Superior temporal gyrus (tissue), 1 donor: Measurements from ENCODE around the gene SERPINH1.

ENCODE experiments used
- DNase-seq: peaks from one replicate; pipeline ENCODE4 v3.0.0-alpha.2; 2016; ENCODE audit errors: extremely low spot score

Gene SERPINH1

DNA sequence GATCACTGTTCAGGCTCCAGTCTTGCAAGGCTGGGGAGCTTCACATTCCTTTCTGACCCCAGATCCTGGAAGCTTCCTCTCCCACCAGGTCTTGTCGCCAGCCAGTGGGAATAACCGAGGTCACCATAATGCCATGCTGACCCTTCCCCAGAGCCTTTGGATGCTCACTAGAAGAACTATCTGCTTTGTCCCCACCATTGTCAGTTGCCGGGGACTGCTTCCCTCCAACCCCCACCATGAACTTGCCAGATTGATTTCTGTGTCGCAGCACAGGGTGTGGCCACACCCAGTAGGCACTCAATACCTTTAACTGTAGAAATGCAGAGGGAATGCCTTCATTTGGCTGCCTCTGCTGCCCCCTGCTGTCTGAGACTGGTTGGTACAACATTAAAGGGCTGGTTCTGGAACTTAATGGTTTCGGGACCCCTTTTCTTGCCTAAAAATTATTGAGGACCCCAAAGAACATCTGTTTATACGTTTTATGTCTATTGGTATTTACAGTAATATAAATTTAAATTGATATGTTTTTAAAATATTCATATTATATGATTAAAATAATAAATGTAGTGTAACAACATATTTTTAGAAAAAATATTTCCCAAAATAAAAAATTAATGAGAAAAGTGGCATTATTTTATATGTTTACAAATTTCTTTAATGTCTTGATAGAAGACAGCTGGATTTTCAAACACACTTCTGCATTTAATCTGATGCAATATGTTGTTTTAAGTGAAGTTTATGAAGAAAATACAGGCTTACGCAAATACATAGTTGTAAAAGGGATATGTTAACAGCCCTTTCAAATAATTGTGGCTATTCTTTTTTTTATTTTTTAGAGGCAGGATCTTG lies 29.6 kb upstream of the SERPINH1 start:
- DNase-seq: peak; percentile 85

DNA sequence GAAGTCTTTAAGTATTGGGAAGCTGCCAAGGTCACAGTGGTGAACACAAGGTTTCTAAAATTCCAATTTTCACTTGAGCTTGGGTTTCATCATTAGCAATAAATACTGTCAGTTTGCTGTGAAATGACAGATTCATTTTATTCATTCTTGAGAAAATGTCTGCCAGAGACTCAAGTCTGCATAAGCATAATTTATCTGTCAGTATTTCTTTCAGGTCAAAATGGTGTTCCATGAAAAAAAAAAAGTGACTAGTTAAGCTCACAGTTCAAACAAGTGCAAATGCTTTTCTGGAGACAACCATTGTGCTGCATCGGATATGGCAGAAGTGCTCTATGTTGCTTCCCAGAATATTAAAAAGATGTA lies 28.2 kb upstream of the SERPINH1 start:
- no peak for DNase-seq

DNA sequence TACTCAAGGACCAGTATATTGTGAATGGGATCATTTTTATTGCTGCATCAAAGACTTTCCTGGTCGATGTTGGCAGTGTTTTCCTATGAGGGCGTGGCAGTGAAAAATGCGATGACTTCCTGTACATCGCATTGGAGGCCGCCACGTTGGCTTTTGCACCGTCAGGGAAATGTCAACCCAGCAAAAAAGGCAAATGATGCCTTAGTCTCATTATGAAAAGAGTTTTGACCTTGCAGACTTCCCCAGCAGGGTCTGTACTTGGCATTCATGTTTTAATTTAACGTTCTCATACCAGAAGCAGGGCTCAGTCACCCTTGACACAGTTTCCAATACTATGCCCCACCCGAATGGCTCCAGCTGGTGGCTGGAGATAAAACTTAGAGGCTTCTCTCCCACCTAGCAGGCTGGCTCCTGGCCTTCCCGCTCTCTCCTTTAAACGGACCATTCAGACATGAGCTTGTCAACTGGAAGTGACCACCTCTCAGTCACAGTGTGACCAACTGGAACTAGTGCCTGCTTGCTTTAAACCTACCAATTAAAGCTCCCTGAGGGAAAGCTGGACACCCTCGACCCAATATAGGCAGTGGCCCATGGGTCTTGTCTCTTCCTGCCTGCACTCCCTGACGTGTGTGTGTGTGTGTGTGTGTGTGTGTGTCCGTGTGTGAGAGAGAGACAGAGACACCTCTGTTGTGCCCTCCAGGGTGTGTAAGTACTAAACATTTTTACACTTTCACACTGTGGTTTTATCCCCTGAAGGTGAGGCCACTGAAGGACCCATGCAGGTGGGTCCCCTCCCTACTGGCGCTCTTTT lies 27.6 kb upstream of the SERPINH1 start:
- no peak for DNase-seq

DNA sequence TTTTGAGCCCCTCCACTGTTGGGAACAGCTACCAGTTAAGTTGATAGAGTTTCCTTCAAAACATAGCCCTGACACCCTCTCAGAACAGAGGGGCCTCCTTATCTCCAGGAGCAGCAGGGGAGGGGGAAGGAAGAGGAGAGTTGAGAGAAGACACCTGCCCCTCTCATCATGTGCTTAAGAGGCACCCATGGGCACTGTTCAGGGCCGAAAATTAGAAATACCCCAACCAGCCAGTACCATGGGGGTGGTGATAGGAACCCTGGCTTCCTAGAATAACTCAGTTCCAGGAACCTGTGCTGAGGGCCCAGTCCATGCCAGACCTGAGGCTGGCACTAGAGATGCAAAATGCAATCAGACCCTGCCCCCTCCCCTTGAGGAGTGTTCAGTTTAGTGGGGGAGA lies 27.0 kb upstream of the SERPINH1 start:
- DNase-seq: no peak

DNA sequence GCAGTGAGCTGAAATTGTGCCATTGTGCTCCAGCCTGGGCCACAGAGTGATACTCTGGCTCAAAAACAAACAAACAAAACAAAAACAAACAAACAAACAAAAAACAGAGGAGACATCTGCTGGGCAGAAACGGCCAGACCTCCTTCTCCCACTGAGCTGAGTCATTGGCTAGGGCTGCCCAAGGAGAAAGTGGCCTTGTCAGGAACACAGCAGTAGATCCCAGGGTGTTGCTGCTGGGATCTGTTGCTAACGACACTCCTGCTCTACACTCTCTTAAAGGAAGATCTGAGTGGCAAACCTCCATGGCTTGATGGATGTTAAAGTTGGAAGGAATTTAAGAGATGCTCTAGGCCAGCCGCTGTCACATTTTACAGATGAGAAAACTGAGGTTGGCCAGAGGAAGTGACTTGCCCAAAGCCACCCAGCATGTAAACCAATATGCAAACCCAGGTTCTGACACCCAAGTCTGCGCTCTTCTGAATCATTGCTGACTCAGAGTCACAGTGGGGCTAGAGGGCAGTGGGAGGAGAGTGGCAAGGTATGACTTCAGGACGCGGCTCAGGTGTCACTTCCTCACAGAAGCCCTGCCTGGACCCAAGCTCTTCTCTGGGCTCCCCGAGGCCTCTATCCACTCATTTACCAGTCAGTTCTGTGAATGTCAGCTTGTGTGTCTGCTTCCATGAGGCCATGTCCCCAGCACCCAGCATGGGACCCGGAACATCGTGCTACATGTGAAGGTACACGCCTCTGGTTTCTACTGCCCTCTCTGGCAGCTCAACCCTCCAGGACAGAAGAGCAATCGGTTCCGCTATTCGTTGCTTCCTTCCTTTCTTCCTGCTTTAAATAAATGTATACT lies 25.0 kb upstream of the SERPINH1 start:
- no peak for DNase-seq

DNA sequence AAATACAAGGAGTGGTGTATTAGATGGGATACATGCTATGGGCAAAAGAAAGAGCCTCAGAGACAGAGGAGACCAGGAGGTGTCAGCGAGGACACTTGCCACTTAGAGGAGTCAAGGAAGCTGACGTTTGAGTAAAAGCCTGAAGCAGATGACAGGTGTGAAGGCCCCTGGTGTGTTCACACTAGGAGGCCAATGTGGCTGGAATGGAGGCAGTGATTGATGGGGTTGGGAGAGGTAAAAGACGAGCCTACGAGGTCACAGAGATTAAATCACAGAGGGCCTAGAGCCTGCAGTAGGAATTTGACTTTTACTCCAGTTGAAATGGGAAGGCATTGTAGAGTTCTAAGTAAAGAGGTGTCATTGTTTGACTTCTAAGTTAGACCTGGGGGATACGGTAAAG lies 24.3 kb upstream of the SERPINH1 start:
- DNase-seq: no peak

DNA sequence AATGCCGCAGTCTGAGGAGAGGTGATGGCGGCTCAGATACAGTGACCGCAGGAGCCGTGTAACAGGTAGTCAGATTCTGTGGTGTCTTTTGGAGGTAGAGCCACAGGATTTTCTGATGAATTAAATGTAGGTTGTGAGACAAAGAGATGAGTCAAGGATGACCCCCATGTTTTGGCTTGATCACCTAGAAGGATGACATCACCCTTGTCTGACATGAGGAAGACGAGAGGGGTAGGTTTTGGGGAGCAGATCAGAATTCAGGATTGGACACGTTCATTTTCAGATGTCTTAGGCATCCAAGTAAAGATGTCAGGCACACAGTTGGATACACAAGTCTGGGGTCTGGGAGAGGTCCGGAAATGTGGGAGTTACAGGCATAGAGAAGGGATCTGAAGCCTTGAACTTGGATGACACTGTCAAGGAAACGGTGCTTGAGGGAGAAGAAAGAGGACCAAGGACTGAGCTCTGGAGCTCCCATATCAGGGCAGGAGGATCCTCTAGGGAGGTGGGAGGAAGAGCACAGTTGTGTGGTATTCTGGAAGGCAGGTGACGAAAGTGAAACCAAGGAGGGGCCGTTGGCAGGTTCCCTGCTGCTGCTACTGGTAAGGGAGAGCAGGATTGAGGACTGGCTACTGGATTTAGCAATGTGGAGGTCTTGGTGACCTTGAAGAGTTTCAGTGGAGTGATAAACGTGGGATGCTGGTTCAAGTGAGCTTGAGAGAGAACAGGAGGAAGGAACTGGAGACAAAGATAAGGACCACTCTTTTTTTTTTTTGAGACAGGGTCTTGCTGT lies 23.7 kb upstream of the SERPINH1 start:
- DNase-seq: no peak

DNA sequence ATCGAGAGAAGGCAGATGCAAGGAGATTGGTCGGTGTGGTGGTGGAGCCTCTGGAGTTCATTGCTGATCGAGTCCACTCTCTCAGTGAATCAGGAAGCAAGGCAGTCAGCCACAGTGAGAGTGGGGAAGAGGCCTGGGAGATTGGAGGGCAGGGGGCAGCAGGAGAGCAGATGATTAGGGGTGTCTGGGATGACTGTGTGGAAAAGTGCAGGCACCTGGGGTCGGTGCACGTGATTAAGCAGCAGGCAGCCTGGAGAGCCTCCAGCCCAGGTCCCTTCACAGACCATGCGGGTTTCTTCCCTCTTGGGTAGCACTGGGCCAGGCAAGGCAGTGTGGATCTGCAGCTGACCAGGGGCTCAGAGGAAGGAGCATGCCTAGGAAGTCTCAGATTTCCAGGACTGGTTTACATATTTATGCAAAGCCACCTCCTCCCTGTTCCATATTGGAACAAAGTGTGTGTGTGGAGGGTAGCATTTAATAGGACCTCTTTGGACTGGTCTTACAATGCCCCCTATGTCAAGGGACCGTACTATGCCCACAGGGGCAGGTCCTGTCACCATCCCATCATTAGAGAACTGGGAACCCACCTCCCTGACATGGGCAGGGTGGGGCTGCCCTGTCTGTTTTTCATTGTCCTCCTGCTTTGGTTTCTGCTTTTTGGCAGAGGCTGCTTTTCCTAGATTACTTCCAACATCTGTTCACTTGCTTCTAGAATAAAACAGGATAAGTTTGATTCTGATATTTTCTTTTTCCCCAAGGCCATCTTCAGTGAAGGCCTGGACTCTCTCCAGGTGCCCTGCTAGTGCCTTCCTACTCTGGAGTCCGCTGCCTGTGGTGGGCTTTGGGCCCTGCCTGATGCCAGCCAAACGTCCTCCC lies 22.4 kb upstream of the SERPINH1 start:
- no peak for DNase-seq

DNA sequence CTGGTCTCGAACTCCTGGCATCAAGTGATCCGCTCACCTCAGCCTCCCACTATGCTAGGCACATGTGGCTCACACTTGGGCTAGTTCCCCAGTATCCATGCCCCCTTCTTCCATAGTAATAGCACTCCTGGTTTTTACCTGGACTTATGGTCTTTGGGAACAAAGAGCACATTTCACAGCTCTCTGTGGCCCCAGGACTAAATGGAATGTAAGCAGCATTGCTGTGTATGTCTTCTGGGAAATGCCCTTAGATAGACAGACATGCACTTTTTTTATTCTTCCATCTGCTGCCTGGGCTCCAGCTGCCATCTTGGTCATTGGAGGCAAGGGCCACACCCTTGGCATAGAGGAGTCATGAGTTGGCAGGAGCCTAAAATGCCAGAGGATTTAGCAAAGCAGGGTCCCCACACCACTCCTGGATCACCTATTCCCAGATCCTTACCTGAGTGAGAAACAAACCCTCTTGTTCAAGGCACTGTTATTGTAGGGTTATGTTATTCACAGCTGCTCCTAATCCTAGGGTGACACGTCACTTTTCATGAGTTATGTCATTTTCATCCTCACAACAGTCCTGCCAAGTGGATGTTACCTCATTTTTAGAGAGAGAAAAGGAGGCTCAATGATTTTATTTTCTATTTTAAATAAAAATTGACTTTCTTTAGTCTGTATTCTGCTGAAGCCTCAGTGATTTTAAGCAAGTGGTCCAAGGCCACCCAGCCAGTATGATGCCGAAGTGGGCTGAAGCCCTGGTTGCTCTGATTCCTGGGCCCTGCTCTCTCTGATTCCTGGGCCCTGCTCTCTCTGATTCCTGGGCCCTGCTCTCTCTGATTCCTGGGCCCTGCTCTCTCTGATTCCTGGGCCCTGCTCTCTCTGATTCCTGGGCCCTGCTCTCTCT lies 20.6 kb upstream of the SERPINH1 start:
- DNase-seq: no peak

DNA sequence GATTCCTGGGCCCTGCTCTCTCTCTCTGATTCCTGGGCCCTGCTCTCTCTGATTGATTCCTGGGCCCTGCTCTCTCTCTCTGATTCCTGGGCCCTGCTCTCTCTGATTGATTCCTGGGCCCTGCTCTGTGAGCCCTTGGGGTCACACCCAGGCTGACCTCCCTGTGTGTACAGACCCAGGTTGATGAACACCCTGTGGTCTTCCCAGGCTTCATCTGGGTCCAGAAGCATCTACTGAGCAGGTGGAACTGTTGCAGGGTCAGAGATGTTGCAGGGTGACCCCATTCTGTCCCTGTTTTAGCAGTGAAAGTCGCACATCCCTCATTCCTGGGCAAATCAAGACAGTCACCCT lies 20.0 kb upstream of the SERPINH1 start:
- no peak for DNase-seq

DNA sequence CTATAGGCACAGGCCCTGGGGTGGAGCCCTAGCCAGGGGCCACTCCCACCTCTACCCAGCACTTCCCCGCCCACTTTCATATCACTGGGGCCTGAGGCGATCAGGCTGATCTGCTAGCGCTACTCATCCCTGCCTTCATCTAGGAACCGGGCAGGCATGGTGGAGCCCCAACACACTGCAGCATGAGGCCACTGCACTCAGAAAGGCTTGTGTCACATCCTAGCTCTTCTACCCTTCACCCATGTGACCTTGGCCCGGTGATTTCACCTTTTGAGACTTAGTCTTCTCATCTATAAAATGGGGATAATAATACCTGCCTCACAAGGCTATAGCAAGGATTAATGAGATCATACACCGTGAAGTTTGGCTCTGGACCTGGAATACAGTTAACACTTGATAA lies 18.2 kb upstream of the SERPINH1 start:
- DNase-seq: no peak

DNA sequence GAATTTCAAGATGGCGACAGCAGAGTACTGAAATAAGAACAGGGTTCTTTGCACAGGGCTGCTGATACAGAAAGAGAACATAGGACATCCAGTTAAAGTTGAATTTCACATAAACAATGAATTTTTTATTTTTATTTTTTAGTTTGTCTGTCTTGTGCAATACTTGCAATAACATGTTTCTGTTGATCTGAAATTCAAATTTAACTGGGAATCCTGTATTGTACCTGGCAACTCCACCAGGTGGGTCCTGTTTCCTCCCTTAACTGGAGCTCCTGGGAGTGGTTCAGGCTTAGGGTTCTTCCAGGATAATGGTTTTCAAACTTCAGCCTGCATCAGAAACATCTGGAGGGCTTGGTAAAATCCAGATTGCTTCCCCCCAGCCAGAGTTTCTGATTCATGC lies 14.9 kb upstream of the SERPINH1 start:
- no peak for DNase-seq

DNA sequence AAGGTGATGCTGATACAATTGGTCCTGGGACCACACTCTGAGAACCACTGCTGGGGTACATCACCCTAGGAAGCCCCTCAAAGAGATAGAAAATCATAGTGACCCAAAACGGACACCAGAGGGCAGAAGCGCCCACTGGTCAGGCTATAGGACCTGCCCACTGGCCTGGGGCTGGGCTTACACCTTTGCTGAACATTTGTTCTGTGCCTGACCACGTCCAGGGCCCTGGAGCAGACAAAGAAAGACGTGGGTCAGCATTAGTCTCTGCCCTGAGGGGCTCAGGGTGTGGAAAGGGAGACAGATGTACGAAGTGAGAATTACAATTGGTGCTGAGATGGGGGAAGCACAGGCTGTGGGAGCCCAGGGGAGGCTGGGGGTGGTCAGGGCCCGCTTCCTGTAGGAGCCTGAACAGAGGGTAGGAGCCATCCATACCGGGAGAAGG lies 14.4 kb upstream of the SERPINH1 start:
- peak; percentile 83 for DNase-seq

DNA sequence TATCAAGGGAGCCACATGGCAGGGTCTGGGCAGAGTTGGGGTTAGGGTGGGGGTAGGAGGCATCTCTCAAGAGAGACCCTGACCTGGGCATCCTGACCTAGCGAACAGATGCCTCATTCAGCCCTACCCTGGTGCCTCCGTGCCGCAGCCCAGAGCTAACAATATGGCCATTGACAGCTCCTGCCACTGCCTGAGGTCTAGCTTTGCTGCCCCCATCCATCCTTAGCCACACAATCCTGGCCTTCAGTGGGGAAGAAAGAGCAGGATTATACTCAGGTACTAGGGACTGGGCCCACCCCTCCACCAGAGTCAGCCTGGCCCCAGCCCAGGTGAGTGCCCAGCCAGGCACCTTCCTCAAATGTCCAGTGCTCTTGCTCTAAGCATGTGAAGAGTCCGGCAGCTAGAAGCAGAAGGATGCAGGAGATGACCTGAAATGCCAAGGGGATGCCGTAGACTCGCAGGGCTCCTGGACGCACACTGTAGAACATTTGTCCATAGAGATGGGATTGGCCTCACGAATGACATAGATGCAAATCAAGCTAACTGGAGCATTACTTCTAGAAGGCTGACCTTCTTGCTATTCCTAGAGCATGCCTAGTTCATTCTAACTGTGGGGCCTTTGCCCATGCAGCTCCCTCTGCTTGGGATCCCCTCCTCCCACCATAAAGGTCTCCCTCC lies 13.3 kb upstream of the SERPINH1 start:
- DNase-seq: no peak

DNA sequence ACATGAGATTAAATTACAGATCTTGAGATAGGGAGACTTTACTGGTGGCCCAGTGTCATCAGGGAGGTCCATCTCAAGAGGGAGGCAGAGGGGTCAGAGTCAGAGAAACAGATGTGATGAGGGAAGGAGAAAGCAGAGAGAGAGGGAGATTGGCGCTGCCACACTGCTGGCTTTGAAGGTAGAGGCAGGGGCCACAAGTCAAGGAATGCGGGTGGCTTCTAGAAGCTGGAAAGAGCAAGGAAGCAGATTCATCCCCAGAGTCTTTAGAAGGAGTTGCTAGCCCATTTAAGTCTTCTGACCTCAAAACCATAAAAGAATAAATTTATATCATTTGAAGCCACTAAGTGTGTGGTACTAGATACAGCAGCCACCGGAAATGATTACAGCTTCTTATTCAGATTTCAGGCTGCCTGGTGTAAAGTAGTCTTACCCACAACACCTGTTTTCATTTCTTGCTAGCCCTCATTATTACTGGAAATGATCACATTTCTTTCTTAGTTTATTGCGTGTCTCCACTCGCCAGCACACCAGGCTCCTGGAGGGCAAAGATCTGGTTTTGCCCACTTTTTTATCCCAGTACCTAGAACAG lies 12.6 kb upstream of the SERPINH1 start:
- no peak for DNase-seq

DNA sequence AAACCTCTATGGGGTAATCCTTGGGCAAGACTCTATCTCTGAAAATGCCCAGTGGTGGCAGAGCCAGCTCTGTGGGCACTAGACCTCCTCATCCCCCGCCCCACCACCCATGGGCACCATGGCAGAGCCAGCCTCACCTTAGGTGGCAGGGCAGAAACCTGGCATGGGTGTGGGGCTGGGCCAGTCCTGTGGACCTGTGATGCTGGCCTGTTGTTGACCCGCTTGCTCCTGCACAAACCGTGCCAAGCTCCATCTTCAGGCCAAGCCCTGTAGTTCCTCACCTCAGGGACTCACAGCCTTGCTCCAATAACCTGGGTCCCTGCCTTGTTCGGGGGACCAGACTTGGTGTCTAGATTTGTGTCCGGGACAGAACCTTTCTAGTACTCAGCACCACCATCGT lies 8.9 kb upstream of the SERPINH1 start:
- DNase-seq: no peak

DNA sequence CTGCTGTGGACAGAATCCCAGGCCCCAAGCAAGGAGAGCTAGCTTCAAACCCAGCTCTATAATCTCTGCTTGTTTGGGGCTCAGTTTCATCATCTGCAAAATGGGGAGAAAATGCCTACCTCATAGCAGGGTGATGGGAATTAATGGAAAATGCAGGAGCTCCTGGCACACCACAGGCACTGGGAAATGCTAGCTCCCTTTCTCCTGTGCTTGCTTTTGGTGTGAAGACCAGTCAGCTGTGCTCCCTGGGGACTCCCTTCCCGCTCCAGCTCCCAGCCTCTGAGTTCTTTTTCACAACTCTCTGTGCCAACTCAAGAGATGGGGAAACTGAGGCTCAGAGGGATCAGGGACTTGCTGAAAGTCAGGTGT lies 8.2 kb upstream of the SERPINH1 start:
- DNase-seq: no peak

DNA sequence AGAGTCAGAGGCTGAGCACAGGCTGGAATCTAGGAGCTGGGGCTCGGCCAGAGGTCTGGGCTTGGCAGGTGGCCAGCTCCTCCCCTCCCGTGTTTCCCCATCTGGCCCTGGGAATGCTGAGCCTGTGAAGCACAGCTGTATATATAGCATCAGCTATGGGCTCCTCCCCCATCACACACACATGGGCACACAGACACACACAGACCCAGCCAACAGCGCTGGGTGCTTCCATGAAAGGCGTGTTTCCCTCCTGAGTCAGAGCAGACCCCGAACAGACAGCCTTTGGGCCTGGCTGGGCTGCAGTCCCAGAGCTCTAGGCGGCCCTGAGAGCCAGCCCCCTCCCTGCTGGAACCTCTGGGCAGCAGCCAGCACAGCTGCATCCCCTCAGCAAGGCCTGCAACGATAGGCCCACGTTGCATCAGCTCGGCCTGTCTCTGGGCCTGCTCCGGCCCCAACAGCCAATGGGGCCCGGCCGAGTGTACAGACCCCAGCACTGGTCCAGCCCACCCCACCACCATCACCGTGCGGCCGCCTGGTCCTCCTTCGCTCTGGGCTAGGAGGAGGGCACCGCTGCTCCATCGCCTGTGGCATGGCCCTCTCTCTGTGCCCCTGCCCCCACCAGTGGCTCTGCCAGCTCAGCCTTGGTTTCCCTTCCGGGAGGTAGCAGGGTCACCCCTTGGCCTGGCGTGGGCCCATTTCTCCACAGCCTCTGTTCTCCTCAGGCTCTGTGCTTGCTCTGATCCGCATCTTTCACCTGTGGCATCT lies 7.6 kb upstream of the SERPINH1 start:
- peak; percentile 96 for DNase-seq
